Stimulated activated naive CD4-positive, alpha-beta T cell (primary cell): ENCODE data around the gene NRG3.

Source experiments
- DNase-seq, 6 experiments: peaks; one replicate each; lab custom pipeline; 2025; lab: John Stamatoyannopoulos, UW

NRG3 gene

GRCh38 chr10:81874875-81875466, at the start of gene NRG3:
Gene NRG3 (plus strand): TSS chr10:81875194.
- DNase-seq: no peak

- no peak for DNase-seq
Measured at GRCh38 chr10:81828251-81828650, 46.7 kb upstream of the NRG3 start.

GRCh38 chr10:81831060-81831459, 43.9 kb upstream of the NRG3 start:
- no peak for DNase-seq

GRCh38 chr10:81838950-81839349, 36.0 kb upstream of the NRG3 start:
- no peak for DNase-seq

- no peak for DNase-seq
Measured at GRCh38 chr10:81843042-81843441, 32.0 kb upstream of the NRG3 start.

- DNase-seq: no peak
Measured at GRCh38 chr10:81847675-81848074, 27.3 kb upstream of the NRG3 start.

GRCh38 chr10:81848514-81848913, 26.5 kb upstream of the NRG3 start:
- DNase-seq: no peak

- DNase-seq: no peak
Measured at GRCh38 chr10:81848931-81849330, 26.1 kb upstream of the NRG3 start.

GRCh38 chr10:81862596-81862995, 12.4 kb upstream of the NRG3 start:
- no peak for DNase-seq

GRCh38 chr10:81863771-81864170, 11.2 kb upstream of the NRG3 start:
- DNase-seq: no peak

- no peak for DNase-seq
Measured at GRCh38 chr10:81865581-81865980, 9.4 kb upstream of the NRG3 start.

GRCh38 chr10:81866753-81867152, 8.2 kb upstream of the NRG3 start:
- no peak for DNase-seq

GRCh38 chr10:81870472-81870871, 4.5 kb upstream of the NRG3 start:
- DNase-seq: no peak

GRCh38 chr10:81871558-81871957, 3.4 kb upstream of the NRG3 start:
- DNase-seq: no peak

GRCh38 chr10:81872206-81872862, 2.7 kb upstream of the NRG3 start:
- no peak for DNase-seq

GRCh38 chr10:81873231-81873931, 1.6 kb upstream of the NRG3 start:
- no peak for DNase-seq

- peak in 1 of 6 experiments; percentile 2 for DNase-seq
Measured at GRCh38 chr10:81873932-81874816, 820 bp upstream of the NRG3 start.

- DNase-seq: no peak
Measured at GRCh38 chr10:81875467-81876252, 666 bp downstream of the NRG3 start.

GRCh38 chr10:81876253-81877077, 1.5 kb downstream of the NRG3 start:
- no peak for DNase-seq

- no peak for DNase-seq
Measured at GRCh38 chr10:81877596-81877995, 2.6 kb downstream of the NRG3 start.

- no peak for DNase-seq
Measured at GRCh38 chr10:81882011-81882410, 7.0 kb downstream of the NRG3 start.
